ENCODE measurements around the gene PRKG2. TPM values are rescaled to one million over a fixed set of nuclear protein-coding genes. Genes with fewer than 3 reads are reported as not detected.

Gene PRKG2
- total and polyA plus RNA-seq, 10 of the 15 experiments (the other 5 are each of a cell fraction or from before 2014, with no cell fraction given), result not detected

DNA sequence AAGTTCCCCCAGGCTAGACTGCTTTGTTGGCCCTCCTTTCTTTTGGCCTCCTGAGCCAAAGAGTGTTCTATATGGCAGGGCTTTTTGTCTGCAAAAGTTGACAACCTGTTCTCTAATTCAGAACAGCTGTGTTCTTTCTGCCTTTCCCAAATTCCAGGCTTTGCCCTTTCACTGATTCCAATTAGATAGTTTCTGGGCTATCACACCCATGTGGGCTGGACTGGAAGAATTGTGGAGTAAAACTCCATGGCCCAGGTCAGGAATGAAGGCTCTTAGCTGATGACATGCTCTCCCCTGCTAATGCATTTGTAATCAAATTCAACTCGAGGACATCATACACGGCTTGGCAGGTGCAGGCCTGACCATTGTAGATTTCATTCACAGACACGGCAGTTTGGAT lies 165.1 kb downstream of the PRKG2 start:
- no peaks in the 10 kb centered on the region for H3K36me3 ChIP-seq (ENCODE audit: control insufficient read depth in 2 of 2, insufficient read depth in 2 of 2, low read length in 1 of 2)
- H3K4me1 ChIP-seq (ENCODE audit: control insufficient read depth, insufficient read depth, low read length), result peaks cover 14% of the 10 kb centered on the region
- H3K4me2 ChIP-seq (ENCODE audit: control insufficient read depth, insufficient read depth), result no peak overlapping the region
- ChIA-PET CTCF (interaction anchor here (0.9 to 9.8 kb wide), 8 partner anchors 9 to 714 kb away, joined by 3 to 126 read pairs (median 7); partner anchors contain the start of gene CFAP299), POLR2A (no interaction called here), SMC1A (ENCODE audit: uncharacterized antibody, unreplicated experiment) (interaction anchor here (0.6 to 7.8 kb wide), 8 partner anchors 14 to 687 kb away, joined by 3 to 144 read pairs (median 3); partner anchors contain the start of gene BMP3), RAD21 (ENCODE audit: unreplicated experiment) (interaction anchor here (1.3 to 6.5 kb wide), 3 partner anchors 9 to 688 kb away, joined by 4 to 49 read pairs (median 38); no protein-coding TSS in a partner anchor)
- H3K4me3 ChIP-seq, result no peak overlapping the region
- FAIRE-seq, result no peak
- no peak overlapping the region for H3K27ac ChIP-seq (ENCODE audit: control insufficient read depth, insufficient read depth)
- DNase-seq (ENCODE audit: low read depth, low spot score), result no peak
- H3K27me3 ChIP-seq (replicated peaks in 1 of 2; ENCODE audit: control insufficient read depth in 2 of 2, insufficient read depth in 2 of 2, low read length in 1 of 2), result 0 out of 4 replicates have a peak, but pooled peaks cover 0 to 3% of the 10 kb centered on the region in 2 experiments
- ATAC-seq, result no peak
- no peaks in the 10 kb centered on the region for H3K79me2 ChIP-seq (ENCODE audit: control insufficient read depth, insufficient read depth, low read length)
- WGBS (ENCODE audit: insufficient coverage, insufficient replicate concordance, low lambda C conversion rate, missing lambda C conversion rate), result 73% methylated on average over 3 of the region's 3 CpGs
- H3K9me3 ChIP-seq (replicated peaks; ENCODE audit: control insufficient read depth, insufficient read depth, low read length), result no peaks in the 10 kb centered on the region; the same call in 1 of the 3 replicates
- no peaks in the 10 kb centered on the region for H4K20me1 ChIP-seq (ENCODE audit: control insufficient read depth, insufficient read depth)
- H2AFZ ChIP-seq (ENCODE audit: control insufficient read depth, low read depth, low read length), result no peak overlapping the region
- intact Hi-C loops (cut with micrococcal nuclease; ENCODE audit: unreplicated experiment), result loop anchor here (5.0 kb wide), 3 partner anchors 823 to 1133 kb away; no protein-coding TSS in a partner anchor
- no peak overlapping the region for H3K9ac ChIP-seq (ENCODE audit: control insufficient read depth, insufficient read depth, low read length)
- BruUV-seq (replicated peaks), result no TSS peak
- in situ Hi-C loops (cut with MboI), result loop anchor here (10.0 kb wide), 1 partner anchor 435 kb away; no protein-coding TSS in a partner anchor
- TF ChIP-seq, protein P1, sequence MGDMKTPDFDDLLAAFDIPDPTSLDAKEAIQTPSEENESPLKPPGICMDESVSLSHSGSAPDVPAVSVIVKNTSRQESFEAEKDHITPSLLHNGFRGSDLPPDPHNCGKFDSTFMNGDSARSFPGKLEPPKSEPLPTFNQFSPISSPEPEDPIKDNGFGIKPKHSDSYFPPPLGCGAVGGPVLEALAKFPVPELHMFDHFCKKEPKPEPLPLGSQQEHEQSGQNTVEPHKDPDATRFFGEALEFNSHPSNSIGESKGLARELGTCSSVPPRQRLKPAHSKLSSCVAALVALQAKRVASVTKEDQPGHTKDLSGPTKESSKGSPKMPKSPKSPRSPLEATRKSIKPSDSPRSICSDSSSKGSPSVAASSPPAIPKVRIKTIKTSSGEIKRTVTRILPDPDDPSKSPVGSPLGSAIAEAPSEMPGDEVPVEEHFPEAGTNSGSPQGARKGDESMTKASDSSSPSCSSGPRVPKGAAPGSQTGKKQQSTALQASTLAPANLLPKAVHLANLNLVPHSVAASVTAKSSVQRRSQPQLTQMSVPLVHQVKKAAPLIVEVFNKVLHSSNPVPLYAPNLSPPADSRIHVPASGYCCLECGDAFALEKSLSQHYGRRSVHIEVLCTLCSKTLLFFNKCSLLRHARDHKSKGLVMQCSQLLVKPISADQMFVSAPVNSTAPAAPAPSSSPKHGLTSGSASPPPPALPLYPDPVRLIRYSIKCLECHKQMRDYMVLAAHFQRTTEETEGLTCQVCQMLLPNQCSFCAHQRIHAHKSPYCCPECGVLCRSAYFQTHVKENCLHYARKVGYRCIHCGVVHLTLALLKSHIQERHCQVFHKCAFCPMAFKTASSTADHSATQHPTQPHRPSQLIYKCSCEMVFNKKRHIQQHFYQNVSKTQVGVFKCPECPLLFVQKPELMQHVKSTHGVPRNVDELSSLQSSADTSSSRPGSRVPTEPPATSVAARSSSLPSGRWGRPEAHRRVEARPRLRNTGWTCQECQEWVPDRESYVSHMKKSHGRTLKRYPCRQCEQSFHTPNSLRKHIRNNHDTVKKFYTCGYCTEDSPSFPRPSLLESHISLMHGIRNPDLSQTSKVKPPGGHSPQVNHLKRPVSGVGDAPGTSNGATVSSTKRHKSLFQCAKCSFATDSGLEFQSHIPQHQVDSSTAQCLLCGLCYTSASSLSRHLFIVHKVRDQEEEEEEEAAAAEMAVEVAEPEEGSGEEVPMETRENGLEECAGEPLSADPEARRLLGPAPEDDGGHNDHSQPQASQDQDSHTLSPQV (IDR thresholded peaks at IDR 0.05), result no peak
- TF ChIP-seq, protein P2, sequence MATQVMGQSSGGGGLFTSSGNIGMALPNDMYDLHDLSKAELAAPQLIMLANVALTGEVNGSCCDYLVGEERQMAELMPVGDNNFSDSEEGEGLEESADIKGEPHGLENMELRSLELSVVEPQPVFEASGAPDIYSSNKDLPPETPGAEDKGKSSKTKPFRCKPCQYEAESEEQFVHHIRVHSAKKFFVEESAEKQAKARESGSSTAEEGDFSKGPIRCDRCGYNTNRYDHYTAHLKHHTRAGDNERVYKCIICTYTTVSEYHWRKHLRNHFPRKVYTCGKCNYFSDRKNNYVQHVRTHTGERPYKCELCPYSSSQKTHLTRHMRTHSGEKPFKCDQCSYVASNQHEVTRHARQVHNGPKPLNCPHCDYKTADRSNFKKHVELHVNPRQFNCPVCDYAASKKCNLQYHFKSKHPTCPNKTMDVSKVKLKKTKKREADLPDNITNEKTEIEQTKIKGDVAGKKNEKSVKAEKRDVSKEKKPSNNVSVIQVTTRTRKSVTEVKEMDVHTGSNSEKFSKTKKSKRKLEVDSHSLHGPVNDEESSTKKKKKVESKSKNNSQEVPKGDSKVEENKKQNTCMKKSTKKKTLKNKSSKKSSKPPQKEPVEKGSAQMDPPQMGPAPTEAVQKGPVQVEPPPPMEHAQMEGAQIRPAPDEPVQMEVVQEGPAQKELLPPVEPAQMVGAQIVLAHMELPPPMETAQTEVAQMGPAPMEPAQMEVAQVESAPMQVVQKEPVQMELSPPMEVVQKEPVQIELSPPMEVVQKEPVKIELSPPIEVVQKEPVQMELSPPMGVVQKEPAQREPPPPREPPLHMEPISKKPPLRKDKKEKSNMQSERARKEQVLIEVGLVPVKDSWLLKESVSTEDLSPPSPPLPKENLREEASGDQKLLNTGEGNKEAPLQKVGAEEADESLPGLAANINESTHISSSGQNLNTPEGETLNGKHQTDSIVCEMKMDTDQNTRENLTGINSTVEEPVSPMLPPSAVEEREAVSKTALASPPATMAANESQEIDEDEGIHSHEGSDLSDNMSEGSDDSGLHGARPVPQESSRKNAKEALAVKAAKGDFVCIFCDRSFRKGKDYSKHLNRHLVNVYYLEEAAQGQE (IDR thresholded peaks at IDR 0.05; ENCODE audit: low read depth, low read length), result no peak
- TF ChIP-seq, protein P3, sequence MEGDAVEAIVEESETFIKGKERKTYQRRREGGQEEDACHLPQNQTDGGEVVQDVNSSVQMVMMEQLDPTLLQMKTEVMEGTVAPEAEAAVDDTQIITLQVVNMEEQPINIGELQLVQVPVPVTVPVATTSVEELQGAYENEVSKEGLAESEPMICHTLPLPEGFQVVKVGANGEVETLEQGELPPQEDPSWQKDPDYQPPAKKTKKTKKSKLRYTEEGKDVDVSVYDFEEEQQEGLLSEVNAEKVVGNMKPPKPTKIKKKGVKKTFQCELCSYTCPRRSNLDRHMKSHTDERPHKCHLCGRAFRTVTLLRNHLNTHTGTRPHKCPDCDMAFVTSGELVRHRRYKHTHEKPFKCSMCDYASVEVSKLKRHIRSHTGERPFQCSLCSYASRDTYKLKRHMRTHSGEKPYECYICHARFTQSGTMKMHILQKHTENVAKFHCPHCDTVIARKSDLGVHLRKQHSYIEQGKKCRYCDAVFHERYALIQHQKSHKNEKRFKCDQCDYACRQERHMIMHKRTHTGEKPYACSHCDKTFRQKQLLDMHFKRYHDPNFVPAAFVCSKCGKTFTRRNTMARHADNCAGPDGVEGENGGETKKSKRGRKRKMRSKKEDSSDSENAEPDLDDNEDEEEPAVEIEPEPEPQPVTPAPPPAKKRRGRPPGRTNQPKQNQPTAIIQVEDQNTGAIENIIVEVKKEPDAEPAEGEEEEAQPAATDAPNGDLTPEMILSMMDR (IDR thresholded peaks at IDR 0.05 in 2 of 3, conservative IDR thresholded peaks at IDR 0.05 in 1 of 3; ENCODE audit: control insufficient read depth in 2 of 3, extremely low read depth in 1 of 3, insufficient read depth in 1 of 3, low read depth in 3 of 3, low read length in 3 of 3), result no peak
- TF ChIP-seq EZH2 (IDR thresholded peaks at IDR 0.05; ENCODE audit: borderline replicate concordance, control insufficient read depth, low read depth, low read length) (no peak), RB1 (IDR thresholded peaks at IDR 0.05; ENCODE audit: borderline replicate concordance) (no peak), WRNIP1 (IDR thresholded peaks at IDR 0.05; ENCODE audit: borderline replicate concordance, low read depth, low read length) (no peak), SP1 (IDR thresholded peaks at IDR 0.05; ENCODE audit: low read depth, low read length) (no peak), EGR1 (IDR thresholded peaks at IDR 0.05; ENCODE audit: borderline replicate concordance in 1 of 2, low read depth in 2 of 2, low read length in 2 of 2) (no peak)
- TF ChIP-seq, protein P4, sequence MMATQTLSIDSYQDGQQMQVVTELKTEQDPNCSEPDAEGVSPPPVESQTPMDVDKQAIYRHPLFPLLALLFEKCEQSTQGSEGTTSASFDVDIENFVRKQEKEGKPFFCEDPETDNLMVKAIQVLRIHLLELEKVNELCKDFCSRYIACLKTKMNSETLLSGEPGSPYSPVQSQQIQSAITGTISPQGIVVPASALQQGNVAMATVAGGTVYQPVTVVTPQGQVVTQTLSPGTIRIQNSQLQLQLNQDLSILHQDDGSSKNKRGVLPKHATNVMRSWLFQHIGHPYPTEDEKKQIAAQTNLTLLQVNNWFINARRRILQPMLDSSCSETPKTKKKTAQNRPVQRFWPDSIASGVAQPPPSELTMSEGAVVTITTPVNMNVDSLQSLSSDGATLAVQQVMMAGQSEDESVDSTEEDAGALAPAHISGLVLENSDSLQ (IDR thresholded peaks at IDR 0.05), result no peak
- TF ChIP-seq, protein P5, sequence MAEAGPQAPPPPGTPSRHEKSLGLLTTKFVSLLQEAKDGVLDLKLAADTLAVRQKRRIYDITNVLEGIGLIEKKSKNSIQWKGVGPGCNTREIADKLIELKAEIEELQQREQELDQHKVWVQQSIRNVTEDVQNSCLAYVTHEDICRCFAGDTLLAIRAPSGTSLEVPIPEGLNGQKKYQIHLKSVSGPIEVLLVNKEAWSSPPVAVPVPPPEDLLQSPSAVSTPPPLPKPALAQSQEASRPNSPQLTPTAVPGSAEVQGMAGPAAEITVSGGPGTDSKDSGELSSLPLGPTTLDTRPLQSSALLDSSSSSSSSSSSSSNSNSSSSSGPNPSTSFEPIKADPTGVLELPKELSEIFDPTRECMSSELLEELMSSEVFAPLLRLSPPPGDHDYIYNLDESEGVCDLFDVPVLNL (IDR thresholded peaks at IDR 0.05; ENCODE audit: low read depth, low read length), result no peak
